Right lung (tissue), 5 donors: Measurements from ENCODE around the gene RBM42. TPM values are rescaled to one million over a fixed set of nuclear protein-coding genes. Genes with fewer than 3 reads are reported as not detected.

Source experiments
- polyA plus RNA-seq, 5 donors: library from polyadenylated mRNA; unstranded; fragments of 120-200 nt; gene quantifications; one replicate each; pipeline versions ENCODE4 v1.2.1 to v1.2.3, GENCODE V29; 2013; ENCODE audit warnings: inconsistent platforms in 1 of 5, low replicate concordance in 1 of 5; ENCODE audit not compliant: insufficient read length in 5 of 5, insufficient read depth in 1 of 5

The RBM42 gene
- polyA plus RNA-seq, 5 donors = 43.0 to 84.8 (median 53.7) TPM

Other genes starting within 250 kb of the RBM42 start
- gene FFAR2, start 180.8 kb upstream of the RBM42 start, polyA plus RNA-seq = under 1 TPM; 0.19 to 0.49 (median 0.34) TPM
- gene KRTDAP, start 138.6 kb upstream of the RBM42 start, polyA plus RNA-seq = 1 to 10 TPM in 4 of 5 donors, under 1 TPM in 1; 0.69 to 1.8 (median 1.4) TPM
- 100 to 1,000 TPM in 4 of 5 donors, 10 to 100 TPM in 1; 91.2 to 146 (median 119) TPM for gene DMKN, start 115.4 kb upstream of the RBM42 start, polyA plus RNA-seq
- gene SBSN, start 100.7 kb upstream of the RBM42 start, polyA plus RNA-seq = not detected
- gene GAPDHS, start 95.6 kb upstream of the RBM42 start, polyA plus RNA-seq = not detected
- gene TMEM147, start 83.4 kb upstream of the RBM42 start, polyA plus RNA-seq = 10 to 100 TPM; 48.9 to 78.4 (median 58.9) TPM
- not detected for gene ATP4A, start 65.4 kb upstream of the RBM42 start, polyA plus RNA-seq
- gene PMIS2, start 42.9 kb upstream of the RBM42 start, polyA plus RNA-seq = not detected
- gene HAUS5, start 16.3 kb upstream of the RBM42 start, polyA plus RNA-seq = 10 to 100 TPM; 25.0 to 31.9 (median 28.0) TPM
- 1 to 10 TPM; 1.5 to 4.6 (median 2.0) TPM for gene ETV2, start 12.7 kb downstream of the RBM42 start, polyA plus RNA-seq
- gene COX6B1, start 19.3 kb downstream of the RBM42 start, polyA plus RNA-seq = 100 to 1,000 TPM; 214 to 280 (median 243) TPM
- under 1 TPM in 4 of 5 donors, not detected in 1; 0.18 to 0.40 (median 0.21) TPM for gene UPK1A, start 37.5 kb downstream of the RBM42 start, polyA plus RNA-seq
- under 1 TPM; 0.29 to 0.85 (median 0.57) TPM for gene ZBTB32, start 75.5 kb downstream of the RBM42 start, polyA plus RNA-seq
- gene KMT2B, start 89.0 kb downstream of the RBM42 start, polyA plus RNA-seq = 10 to 100 TPM; 21.3 to 40.3 (median 28.0) TPM
- 1 to 10 TPM; 3.1 to 7.1 (median 4.1) TPM for gene IGFLR1, start 113.4 kb downstream of the RBM42 start, polyA plus RNA-seq
- 10 to 100 TPM; 15.1 to 21.7 (median 16.6) TPM for gene U2AF1L4, start 116.4 kb downstream of the RBM42 start, polyA plus RNA-seq
- 10 to 100 TPM; 45.5 to 72.8 (median 52.3) TPM for gene PSENEN, start 116.6 kb downstream of the RBM42 start, polyA plus RNA-seq
- 10 to 100 TPM in 2 of 5 donors, 1 to 10 TPM in 3; 8.2 to 14.4 (median 9.6) TPM for gene LIN37, start 119.5 kb downstream of the RBM42 start, polyA plus RNA-seq
- gene HSPB6, start 128.0 kb downstream of the RBM42 start, polyA plus RNA-seq = 100 to 1,000 TPM in 1 of 5 donors, 10 to 100 TPM in 4; 47.3 to 158 (median 71.5) TPM
- gene PROSER3, start 129.1 kb downstream of the RBM42 start, polyA plus RNA-seq = 10 to 100 TPM; 15.9 to 21.4 (median 20.2) TPM
- gene ARHGAP33, start 146.5 kb downstream of the RBM42 start, polyA plus RNA-seq = 10 to 100 TPM; 21.8 to 40.7 (median 27.3) TPM
- gene PRODH2, start 183.8 kb downstream of the RBM42 start, polyA plus RNA-seq = 1 to 10 TPM in 1 of 5 donors, under 1 TPM in 1, not detected in 3; 0.21 to 1.0 TPM
- gene NPHS1, start 223.5 kb downstream of the RBM42 start, polyA plus RNA-seq = 1 to 10 TPM in 1 of 5 donors, under 1 TPM in 4; 0.29 to 1.5 (median 0.50) TPM
- gene KIRREL2, start 227.9 kb downstream of the RBM42 start, polyA plus RNA-seq = 1 to 10 TPM; 1.1 to 4.3 (median 1.8) TPM
- 10 to 100 TPM in 1 of 5 donors, 1 to 10 TPM in 4; 8.2 to 13.8 (median 9.0) TPM for gene APLP1, start 239.5 kb downstream of the RBM42 start, polyA plus RNA-seq